Gastrocnemius medialis (tissue), 4 donors: ENCODE data around the gene KIRREL2.

Source experiments
- POLR2A ChIP-seq, 2 donors: fragments of 450-650 bp; IDR thresholded peaks; one replicate each; pipeline ENCODE4 v1.6.1; 2017; ENCODE audit warnings: antibody characterized with exemption in 2 of 2, mild to moderate bottlenecking in 2 of 2, moderate library complexity in 2 of 2
- TF ChIP-seq, protein P1 (sequence below), 5 experiments: fragments of 450-650 bp in 3 of 5; fragments of 200-600 bp in 2 of 5; sonication (generic) in 2 of 5; IDR thresholded peaks in 4 of 5; conservative IDR thresholded peaks in 1 of 5; 1 replicate in 4 of 5; 2 replicates in 1 of 5; pipeline ENCODE4 v1.5.1; 2016 to 2019; ENCODE audit warnings: antibody characterized with exemption in 5 of 5, mild to moderate bottlenecking in 3 of 5, moderate library complexity in 3 of 5

DNA sequence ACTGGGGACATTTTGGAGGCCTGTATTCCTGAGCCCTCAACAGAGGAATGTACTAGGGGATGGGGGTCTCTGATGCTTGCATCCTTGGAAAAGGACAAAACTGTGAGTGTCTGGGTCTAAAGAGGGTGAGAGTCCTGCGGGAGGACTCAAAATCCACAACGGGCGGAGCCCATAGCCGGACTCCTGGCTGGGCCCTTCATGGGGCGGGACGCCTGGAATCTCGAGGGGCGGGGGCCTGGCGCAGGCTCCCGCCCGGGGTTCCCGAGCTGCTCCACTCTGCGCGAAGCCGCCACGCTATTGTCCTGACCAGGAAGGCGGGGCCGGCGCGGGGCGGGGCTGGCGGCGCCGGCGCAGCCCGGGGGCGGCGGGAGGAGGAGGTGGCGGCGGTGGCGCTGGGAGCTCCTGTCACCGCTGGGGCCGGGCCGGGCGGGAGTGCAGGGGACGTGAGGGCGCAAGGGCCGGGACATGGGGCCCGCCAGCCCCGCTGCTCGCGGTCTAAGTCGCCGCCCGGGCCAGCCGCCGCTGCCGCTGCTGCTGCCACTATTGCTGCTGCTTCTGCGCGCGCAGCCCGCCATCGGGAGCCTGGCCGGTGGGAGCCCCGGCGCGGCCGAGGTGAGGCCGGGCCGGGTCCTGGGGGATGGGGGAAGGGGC lies 11.6 kb downstream of the KIRREL2 start, which contains the start of gene APLP1:
- TF ChIP-seq, protein P1, sequence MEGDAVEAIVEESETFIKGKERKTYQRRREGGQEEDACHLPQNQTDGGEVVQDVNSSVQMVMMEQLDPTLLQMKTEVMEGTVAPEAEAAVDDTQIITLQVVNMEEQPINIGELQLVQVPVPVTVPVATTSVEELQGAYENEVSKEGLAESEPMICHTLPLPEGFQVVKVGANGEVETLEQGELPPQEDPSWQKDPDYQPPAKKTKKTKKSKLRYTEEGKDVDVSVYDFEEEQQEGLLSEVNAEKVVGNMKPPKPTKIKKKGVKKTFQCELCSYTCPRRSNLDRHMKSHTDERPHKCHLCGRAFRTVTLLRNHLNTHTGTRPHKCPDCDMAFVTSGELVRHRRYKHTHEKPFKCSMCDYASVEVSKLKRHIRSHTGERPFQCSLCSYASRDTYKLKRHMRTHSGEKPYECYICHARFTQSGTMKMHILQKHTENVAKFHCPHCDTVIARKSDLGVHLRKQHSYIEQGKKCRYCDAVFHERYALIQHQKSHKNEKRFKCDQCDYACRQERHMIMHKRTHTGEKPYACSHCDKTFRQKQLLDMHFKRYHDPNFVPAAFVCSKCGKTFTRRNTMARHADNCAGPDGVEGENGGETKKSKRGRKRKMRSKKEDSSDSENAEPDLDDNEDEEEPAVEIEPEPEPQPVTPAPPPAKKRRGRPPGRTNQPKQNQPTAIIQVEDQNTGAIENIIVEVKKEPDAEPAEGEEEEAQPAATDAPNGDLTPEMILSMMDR (IDR thresholded peaks at IDR 0.05 in 4 of 5, conservative IDR thresholded peaks at IDR 0.05 in 1 of 5), result no peak
- no peak for TF ChIP-seq POLR2A (IDR thresholded peaks at IDR 0.05)
